HepG2 (cell line): ENCODE measurements around the gene MAP2K3. TPM values are rescaled to one million over a fixed set of nuclear protein-coding genes. Genes with fewer than 3 reads are reported as not detected.
A peak's percentile ranks its signal among the peaks of the same experiment; 100 is the strongest.

Experiments
- ATAC-seq: fragments of 200-7000 bp; cut with Tn5 transposase; 3 replicates; pipeline ENCODE4 v1.9.1; 2020; ENCODE audit warnings: mild to moderate bottlenecking, moderate library complexity
- BruUV-seq: library from RNA; stranded (reverse); fragments of 400-500 nt; replicated peaks from 2 replicates; lab custom pipeline; 2021; lab: Mats Ljungman, UMichigan
- CTCF ChIA-PET: fragments of 300-600 bp; formaldehyde crosslinking; extraction: SDS; loops from one replicate; lab custom pipeline; 2021; ENCODE audit warnings: low total read pairs, inconsistent platforms, low intra/inter-chr PET ratio; lab: Yijun Ruan, JAX
- POLR2A ChIA-PET: fragments of 350-600 bp; sonication (Branson Sonifier 250); formaldehyde crosslinking; loops from one replicate; lab custom pipeline; 2020; ENCODE audit warnings: antibody characterized with exemption, inconsistent platforms; lab: Yijun Ruan, JAX
- DNase-seq: peaks from one replicate; pipeline ENCODE4 v3.0.0-alpha.2; 2015; ENCODE audit warnings: low spot score
- FAIRE-seq: peaks from 3 replicates; lab custom pipeline; 2011; peaks lifted over from hg19 to GRCh38; lab: Jason Lieb, UNC
- H2AFZ ChIP-seq: one replicate; pipeline ENCODE4 v1.6.1; 2011; ENCODE audit warnings: low read length, inconsistent platforms
- H3K27ac ChIP-seq: fragments of 300-600 bp; 3 replicates; pipeline ENCODE4 v1.8.0; 2011; ENCODE audit warnings: mixed run types, mild to moderate bottlenecking, mixed read lengths, low read length, inconsistent platforms; ENCODE audit not compliant: insufficient read depth; ENCODE audit errors: extremely low read length
- H3K27me3 ChIP-seq, 2 experiments: fragments of 200-600 bp in 1 of 2; 2 replicates in 1 of 2; 3 replicates in 1 of 2; pipeline versions ENCODE4 v1.6.0 to v1.8.0; 2011; ENCODE audit warnings: low read length in 2 of 2, mild to moderate bottlenecking in 2 of 2, moderate library complexity in 2 of 2, inconsistent platforms in 1 of 2; ENCODE audit not compliant: insufficient read depth in 2 of 2, control insufficient read depth in 1 of 2
- H3K36me3 ChIP-seq, 2 experiments: fragments of 200-600 bp in 1 of 2; replicated peaks in 1 of 2; 2 replicates in 1 of 2; 3 replicates in 1 of 2; pipeline versions ENCODE4 v1.5.1 to v1.8.0; 2011; ENCODE audit warnings: low read length in 2 of 2, inconsistent platforms in 1 of 2; ENCODE audit not compliant: insufficient read depth in 2 of 2, control insufficient read depth in 1 of 2
- H3K4me1 ChIP-seq: 2 replicates; pipeline ENCODE4 v1.5.1; 2012; ENCODE audit warnings: low read length, inconsistent platforms; ENCODE audit not compliant: insufficient read depth
- H3K4me2 ChIP-seq: 2 replicates; pipeline ENCODE4 v1.6.0; 2011; ENCODE audit warnings: low read depth, low read length, inconsistent platforms
- H3K4me3 ChIP-seq, 3 experiments: fragments of 200-600 bp in 1 of 3; sonication (generic), shearing (Covaris generic) in 1 of 3; replicated peaks in 1 of 3; 2 replicates each; pipeline ENCODE4 v1.5.1; 2011 to 2016; ENCODE audit warnings: low read length in 3 of 3, inconsistent platforms in 2 of 3, low read depth in 2 of 3, mild to moderate bottlenecking in 2 of 3, control low read depth in 1 of 3, mixed read lengths in 1 of 3; ENCODE audit not compliant: insufficient read depth in 1 of 3
- H3K79me2 ChIP-seq: one replicate; pipeline ENCODE4 v1.6.1; 2011; ENCODE audit warnings: low read length, inconsistent platforms; ENCODE audit not compliant: insufficient read depth
- H3K9ac ChIP-seq: 2 replicates; pipeline ENCODE4 v1.6.0; 2011; ENCODE audit warnings: mild to moderate bottlenecking, low read depth, low read length, inconsistent platforms; ENCODE audit not compliant: insufficient read depth
- H3K9me3 ChIP-seq: 2 replicates; pipeline ENCODE4 v1.5.1; 2012; ENCODE audit warnings: mild to moderate bottlenecking, low read length
- H4K20me1 ChIP-seq: 2 replicates; pipeline ENCODE4 v1.6.0; 2011; ENCODE audit warnings: inconsistent platforms, mild to moderate bottlenecking, low read length, moderate library complexity; ENCODE audit not compliant: insufficient read depth
- ATF7-NPFF ChIP-seq: sonication (generic); formaldehyde crosslinking; IDR thresholded peaks from 2 replicates; pipeline ENCODE4 v1.8.1; 2023; ENCODE audit warnings: mild to moderate bottlenecking, low read depth, missing genetic modification reagents, moderate library complexity
- CEBPB ChIP-seq: IDR thresholded peaks from 2 replicates; pipeline ENCODE4 v1.6.1; 2011; ENCODE audit warnings: low read depth, low read length, improper control_type of control experiment, borderline replicate concordance
- SNAI1 ChIP-seq: sonication (generic); formaldehyde crosslinking; IDR thresholded peaks from 2 replicates; pipeline ENCODE4 v1.5.0; 2020; ENCODE audit warnings: mild to moderate bottlenecking, missing genetic modification reagents, borderline replicate concordance
- ZNF768 ChIP-seq: sonication (generic); formaldehyde crosslinking; IDR thresholded peaks from 2 replicates; pipeline ENCODE4 v1.4.0; 2020; ENCODE audit warnings: missing genetic modification reagents
- WGBS: methylation state at CpG from one replicate; pipeline ENCODE4 v1.1.6; 2017; ENCODE audit warnings: low lambda C conversion rate; 5-methylcytosine and 5-hydroxymethylcytosine counted together
- in situ Hi-C: cut with HindIII; loops from 2 replicates; pipeline ENCODE4 v1.10.0; 2017; ENCODE audit warnings: low pct_unique_long_range_greater_than_20kb; ENCODE audit not compliant: extremely low pct_ligation_motif_present
- intact Hi-C: fragments of 100-400 bp; cut with micrococcal nuclease; formaldehyde crosslinking; loops from one replicate; pipeline ENCODE4 v1.10.0; 2022; ENCODE audit not compliant: unreplicated experiment
- polyA plus RNA-seq, 8 experiments: library from polyadenylated mRNA; depleted of rRNA in 3 of 8; stranded (reverse) in 7 of 8; unstranded in 1 of 8; fragments of >200 nt; fragmentation: Illumina TruSeq in 4 of 8; extraction: Trizol in 4 of 8; gene quantifications; 2 replicates each; pipeline versions ENCODE4 v1.2.1 to v1.2.3, GENCODE V29; 2011 to 2016; ENCODE audit warnings: low read depth in 4 of 8, missing spikeins in 1 of 8, mixed read lengths in 1 of 8; ENCODE audit not compliant: insufficient read depth in 1 of 8
- total RNA-seq, 5 experiments: library from RNA; depleted of rRNA; stranded (reverse); fragments of >200 nt; fragmentation: Illumina TruSeq; extraction: Trizol; gene quantifications; 2 replicates each; pipeline ENCODE4 v1.2.3, GENCODE V29; 2016; ENCODE audit warnings: low read depth in 1 of 5

Gene MAP2K3
- total and polyA plus RNA-seq, 2 of the 13 experiments (the other 11 are each of a cell fraction or from before 2014, with no cell fraction given): 20.5 to 27.4 TPM

DNA sequence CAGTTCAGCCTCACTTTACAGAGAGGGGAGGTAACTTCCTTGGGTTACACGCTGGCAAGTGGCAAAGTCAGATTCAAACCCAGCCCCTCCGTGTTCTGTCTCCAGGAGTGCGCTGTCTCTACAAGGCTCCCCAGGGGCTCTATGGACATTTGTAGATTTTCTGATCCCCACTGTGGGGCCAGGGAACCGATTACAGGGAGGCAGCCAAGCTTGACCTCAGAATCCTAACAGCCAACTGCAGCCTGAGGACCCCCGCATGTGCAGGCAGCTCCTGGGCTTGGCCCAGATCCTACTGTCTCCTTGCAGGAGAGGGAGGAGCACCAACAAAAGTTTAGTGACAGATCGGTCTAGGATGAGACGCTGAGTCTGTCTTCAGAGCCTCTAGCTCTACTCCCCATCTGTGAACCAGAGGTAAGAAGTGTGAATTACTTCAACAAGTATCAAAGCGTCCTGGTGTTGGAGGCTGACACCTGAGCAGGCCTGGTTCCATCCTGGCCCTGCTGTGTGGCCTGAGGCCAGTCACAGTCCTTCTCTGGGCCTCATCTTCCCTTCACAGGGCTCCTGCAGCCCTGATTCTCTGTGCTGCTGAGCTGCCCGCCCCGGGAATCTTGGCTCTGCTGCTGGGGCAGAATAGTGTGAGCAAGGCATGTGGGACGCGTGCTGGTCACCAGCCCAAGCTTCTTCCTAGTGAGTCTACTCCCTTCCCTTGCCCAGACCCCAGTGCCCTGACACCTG, 22.1 kb upstream of the MAP2K3 start:
- Histone ChIP-seq H3K4me2 (no peak overlapping the region), H3K79me2 (no peaks in the 10 kb centered on the region), H3K4me3 (no peak overlapping the region), H3K27ac (no peak overlapping the region), H3K9me3 (no peaks in the 10 kb centered on the region), H4K20me1 (no peaks in the 10 kb centered on the region), H3K9ac (no peak overlapping the region), H3K4me1 (no peaks in the 10 kb centered on the region), H3K27me3 (peaks cover 2% of the 10 kb centered on the region in 2 experiments; a peak in 2 of 5 replicates), H3K36me3 (no peaks in the 10 kb centered on the region), H2AFZ (no peak overlapping the region)
- DNase-seq: no peak
- FAIRE-seq: no peak
- TF ChIP-seq SNAI1 (no peak), ZNF768 (peak; percentile 94)
- ChIA-PET POLR2A (no interaction called here), CTCF (no interaction called here)
- no TSS peak for BruUV-seq
- in situ Hi-C loops (no loop called here), intact Hi-C loops (no loop called here)
- 69% methylated on average over 6 of the region's 12 CpGs for WGBS
- no peak; the same call in 2 of the 3 replicates for ATAC-seq

DNA sequence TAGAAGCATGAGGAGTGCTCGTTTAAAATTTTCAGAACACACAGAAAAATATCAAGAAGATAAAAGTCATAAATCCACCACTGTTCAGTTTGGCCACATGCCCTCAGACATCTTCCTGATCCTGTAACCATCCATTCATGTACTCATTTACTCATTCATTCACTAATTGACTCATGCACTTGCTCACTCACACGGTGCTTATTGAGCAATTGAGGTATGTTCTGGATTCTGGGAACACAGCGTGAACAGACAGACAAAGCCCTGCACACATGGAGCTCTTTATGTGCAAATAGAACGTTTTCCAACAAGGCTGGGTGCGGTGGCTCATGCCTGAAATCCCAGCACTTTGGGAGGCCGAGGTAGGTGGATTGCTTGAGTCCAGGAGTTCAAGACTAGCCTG, 21.1 kb upstream of the MAP2K3 start:
- Histone ChIP-seq H3K79me2 (no peaks in the 10 kb centered on the region), H2AFZ (no peak overlapping the region), H3K9ac (no peak overlapping the region), H3K4me1 (no peaks in the 10 kb centered on the region), H3K27ac (no peak overlapping the region), H4K20me1 (no peaks in the 10 kb centered on the region), H3K4me3 (no peak overlapping the region), H3K4me2 (no peak overlapping the region), H3K27me3 (peaks cover 0 to 2% of the 10 kb centered on the region in 2 experiments; a peak in 2 of 5 replicates), H3K36me3 (no peaks in the 10 kb centered on the region), H3K9me3 (no peaks in the 10 kb centered on the region)
- ChIA-PET POLR2A (no interaction called here), CTCF (no interaction called here)
- ATAC-seq (no peak), DNase-seq (no peak), FAIRE-seq (no peak)
- no TSS peak for BruUV-seq
- intact Hi-C loops (no loop called here), in situ Hi-C loops (no loop called here)
- under 1% methylated on average over 6 of the region's 6 CpGs for WGBS
- TF ChIP-seq ATF7-NPFF (CRISPR knock-in tag) (no peak), CEBPB (peak; percentile 23; the same call in 1 of the 2 replicates)
